ENCODE data around the gene CCDC110.

DNA sequence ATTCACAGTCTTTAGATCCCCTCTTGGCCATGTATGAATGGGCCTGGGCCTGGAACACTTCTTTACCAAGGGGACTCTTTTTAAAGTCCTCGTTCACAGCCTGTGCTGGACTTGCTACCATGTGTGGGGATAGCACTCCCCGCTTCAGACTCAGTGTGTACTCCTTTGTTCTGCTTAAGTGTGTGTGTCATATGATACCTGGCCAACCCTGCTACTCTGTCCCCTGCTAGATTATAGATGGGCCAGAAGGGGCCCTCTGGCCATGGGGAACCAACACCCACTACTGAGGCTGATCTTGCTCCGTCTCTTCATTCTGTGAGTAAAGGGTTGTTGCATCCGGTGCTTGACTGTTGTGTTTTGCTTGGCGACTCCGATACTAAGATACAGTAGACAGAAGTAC, 8.0 kb downstream of the CCDC110 start:
- TF ChIP-seq GATA2 (IDR thresholded peaks at IDR 0.05; ENCODE audit: low read depth, low read length) (no peak), GATA3 (IDR thresholded peaks at IDR 0.05; ENCODE audit: low read depth, low read length) (no peak)

Data from SH-SY5Y (cell line).